Left ventricle myocardium superior (tissue), 1 donor: Measurements from ENCODE around the gene ACAP3. TPM values are rescaled to one million over a fixed set of nuclear protein-coding genes. Genes with fewer than 3 reads are reported as not detected.

ENCODE experiments used
- ATAC-seq: fragments of 200-7000 bp; cut with Tn5 transposase; one replicate; pipeline ENCODE4 v1.9.1; 2020; ENCODE audit warnings: mild to moderate bottlenecking, moderate library complexity
- DNase-seq: peaks from one replicate; pipeline ENCODE4 v3.0.0-alpha.2; 2020
- intact Hi-C: fragments of 100-400 bp; cut with micrococcal nuclease; formaldehyde crosslinking; loops from one replicate; pipeline ENCODE4 v1.11.0; 2022
- long read RNA-seq: library from polyadenylated mRNA; unstranded; transcript quantifications from one replicate; pipeline ENCODE4 v2.0.0, GENCODE V29; 2021
- total RNA-seq: library from RNA; stranded (reverse); fragmentation: NEBNext Ultra II Directional; extraction: Animal tissue kit (Norgen Biotek cat#: 25700); gene quantifications from one replicate; pipeline ENCODE4 v1.2.1, GENCODE V29; 2021
- donor health status: DM: no; HTN: yes; CAD: no; lungs with severe emphysema.

Gene ACAP3
- 60.4 TPM for total RNA-seq
- long read RNA-seq, partial matches to known transcripts = 56 of 80 reads
- long read RNA-seq, other reads (novel, unspliced or antisense) = 20 of 80 reads

- intact Hi-C loops = no loop called here
- peak; percentile 75 for ATAC-seq
These were observed at the start of gene ACAP3, which contains the start of gene PUSL1 for GRCh38 chr1:1307923-1308755. Gene ACAP3 (minus strand): TSS chr1:1307930. CDS start chr1:1307815, 115 bp downstream. Gene PUSL1 (plus strand): TSS chr1:1308597. CDS start chr1:1308644, 47 bp downstream.

GRCh38 chr1:1356796-1357401 is 49.2 kb upstream of the ACAP3 start:
- no peak for ATAC-seq
- intact Hi-C loops = no loop called here
- DNase-seq = peak; percentile 43

More at GRCh38 chr1:1307923-1308755, at the start of gene ACAP3, which contains the start of gene PUSL1:
- peak; percentile 94 for DNase-seq

- ATAC-seq = no peak
- intact Hi-C loops = no loop called here
- DNase-seq = peak; percentile 25
These were observed 48.6 kb upstream of the ACAP3 start for GRCh38 chr1:1356166-1356795.

- ATAC-seq = no peak
- intact Hi-C loops = no loop called here
- DNase-seq = peak; percentile 74
These were observed 47.7 kb upstream of the ACAP3 start for GRCh38 chr1:1355416-1355815.

- intact Hi-C loops = no loop called here
- ATAC-seq (no peak), DNase-seq (peak; percentile 38)
These were observed 46.8 kb upstream of the ACAP3 start for GRCh38 chr1:1354271-1355247.

- DNase-seq (peak; percentile 40), ATAC-seq (no peak)
- intact Hi-C loops = no loop called here
These were observed 45.8 kb upstream of the ACAP3 start for GRCh38 chr1:1353389-1354151.

GRCh38 chr1:1352786-1353388 is 45.2 kb upstream of the ACAP3 start:
- DNase-seq = peak; percentile 35
- intact Hi-C loops = no loop called here
- no peak for ATAC-seq

GRCh38 chr1:1351511-1352427 is 44.0 kb upstream of the ACAP3 start:
- DNase-seq = peak; percentile 76
- intact Hi-C loops = no loop called here
- peak; percentile 43 for ATAC-seq

GRCh38 chr1:1349256-1350012 is 41.7 kb upstream of the ACAP3 start, which contains the start of gene DVL1:
Gene DVL1 (minus strand): TSS chr1:1349418. CDS start chr1:1349065, 353 bp downstream.
- ATAC-seq (peak; percentile 35), DNase-seq (peak; percentile 85)
- intact Hi-C loops = no loop called here

- no peak for ATAC-seq
- intact Hi-C loops = no loop called here
- peak; percentile 62 for DNase-seq
These were observed 40.9 kb upstream of the ACAP3 start for GRCh38 chr1:1348420-1349255.

- peak; percentile 43 for ATAC-seq
- intact Hi-C loops = no loop called here
- peak; percentile 71 for DNase-seq
These were observed 40.1 kb upstream of the ACAP3 start for GRCh38 chr1:1347663-1348419.

- DNase-seq (peak; percentile 28), ATAC-seq (no peak)
- intact Hi-C loops = no loop called here
These were observed 39.4 kb upstream of the ACAP3 start for GRCh38 chr1:1347026-1347595.

- ATAC-seq = no peak
- intact Hi-C loops = no loop called here
- peak; percentile 31 for DNase-seq
These were observed 38.8 kb upstream of the ACAP3 start for GRCh38 chr1:1346501-1346890.
